GM12875 (cell line): ENCODE data around the gene PIEZO2.

Experiments
- H3K4me3 ChIP-seq: one replicate; pipeline ENCODE4 v1.5.1; 2011; ENCODE audit warnings: low read depth, low read length, control low read depth
- TF ChIP-seq, protein P1 (sequence below): IDR thresholded peaks from 2 replicates; pipeline ENCODE4 v1.5.1; 2011; ENCODE audit warnings: low read depth, mild to moderate bottlenecking, control low read depth, inconsistent platforms, low read length, moderate library complexity, borderline replicate concordance; ENCODE audit not compliant: insufficient read depth

Gene PIEZO2

DNA sequence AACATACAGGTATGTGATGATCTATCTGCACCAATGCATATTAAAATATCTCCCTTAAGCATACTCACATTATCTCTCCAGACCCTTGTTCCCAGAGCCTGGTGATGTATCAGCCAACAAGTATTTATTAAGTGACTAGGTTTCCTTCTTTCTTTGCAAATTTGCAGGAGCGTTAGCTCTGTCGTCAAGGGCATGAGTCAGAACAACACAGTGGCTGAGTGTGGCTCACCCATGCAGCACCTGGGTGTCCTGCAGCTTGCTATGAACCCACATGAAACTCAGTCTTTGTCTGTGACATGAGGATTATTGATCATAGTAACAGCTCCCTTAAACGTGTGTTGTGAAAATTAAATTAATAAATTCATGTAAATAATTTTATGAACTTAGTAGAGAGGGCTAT is 96.6 kb downstream of the PIEZO2 start:
- no peak overlapping the region for H3K4me3 ChIP-seq
- TF ChIP-seq, protein P1, sequence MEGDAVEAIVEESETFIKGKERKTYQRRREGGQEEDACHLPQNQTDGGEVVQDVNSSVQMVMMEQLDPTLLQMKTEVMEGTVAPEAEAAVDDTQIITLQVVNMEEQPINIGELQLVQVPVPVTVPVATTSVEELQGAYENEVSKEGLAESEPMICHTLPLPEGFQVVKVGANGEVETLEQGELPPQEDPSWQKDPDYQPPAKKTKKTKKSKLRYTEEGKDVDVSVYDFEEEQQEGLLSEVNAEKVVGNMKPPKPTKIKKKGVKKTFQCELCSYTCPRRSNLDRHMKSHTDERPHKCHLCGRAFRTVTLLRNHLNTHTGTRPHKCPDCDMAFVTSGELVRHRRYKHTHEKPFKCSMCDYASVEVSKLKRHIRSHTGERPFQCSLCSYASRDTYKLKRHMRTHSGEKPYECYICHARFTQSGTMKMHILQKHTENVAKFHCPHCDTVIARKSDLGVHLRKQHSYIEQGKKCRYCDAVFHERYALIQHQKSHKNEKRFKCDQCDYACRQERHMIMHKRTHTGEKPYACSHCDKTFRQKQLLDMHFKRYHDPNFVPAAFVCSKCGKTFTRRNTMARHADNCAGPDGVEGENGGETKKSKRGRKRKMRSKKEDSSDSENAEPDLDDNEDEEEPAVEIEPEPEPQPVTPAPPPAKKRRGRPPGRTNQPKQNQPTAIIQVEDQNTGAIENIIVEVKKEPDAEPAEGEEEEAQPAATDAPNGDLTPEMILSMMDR: no peak

DNA sequence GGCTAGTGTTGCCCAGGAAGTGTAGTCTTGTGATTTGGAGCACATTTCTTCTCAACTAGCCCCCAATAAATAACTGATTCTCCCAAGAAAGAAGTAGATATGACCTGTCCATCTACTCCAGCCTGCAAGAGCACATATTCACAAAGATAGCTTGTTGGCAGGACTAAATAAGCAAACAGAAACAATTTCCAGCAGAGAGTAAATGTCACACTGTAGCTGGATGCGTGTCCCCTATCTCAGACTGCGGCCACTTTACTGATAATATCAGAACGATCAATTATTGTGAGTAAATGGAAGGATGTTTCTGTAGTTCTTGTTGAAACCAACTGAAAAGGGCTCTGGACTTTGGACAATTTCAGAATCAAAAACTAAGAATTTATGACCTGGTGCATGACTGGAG is 97.9 kb downstream of the PIEZO2 start:
- no peak overlapping the region for H3K4me3 ChIP-seq
- TF ChIP-seq, protein P1: no peak

DNA sequence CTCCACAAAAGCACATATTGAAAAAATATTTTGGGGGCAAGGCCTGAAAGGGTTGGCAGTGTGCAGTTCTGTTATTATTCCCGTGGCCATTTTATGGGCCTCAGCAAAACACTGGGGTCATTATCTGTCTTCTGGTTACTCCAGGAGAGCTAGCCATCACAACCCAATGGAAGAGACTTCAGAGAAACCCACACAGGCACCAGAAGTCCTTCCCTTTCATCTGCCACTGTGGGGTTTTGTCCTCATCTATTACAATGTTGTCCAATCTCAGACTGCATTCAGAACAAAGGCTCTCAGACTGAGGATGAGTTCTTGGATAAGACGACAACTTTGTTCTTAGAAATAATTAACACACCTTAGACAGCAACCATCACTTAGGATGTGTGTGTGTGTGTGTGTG is 98.4 kb downstream of the PIEZO2 start:
- TF ChIP-seq, protein P1: no peak
- H3K4me3 ChIP-seq: no peak overlapping the region

DNA sequence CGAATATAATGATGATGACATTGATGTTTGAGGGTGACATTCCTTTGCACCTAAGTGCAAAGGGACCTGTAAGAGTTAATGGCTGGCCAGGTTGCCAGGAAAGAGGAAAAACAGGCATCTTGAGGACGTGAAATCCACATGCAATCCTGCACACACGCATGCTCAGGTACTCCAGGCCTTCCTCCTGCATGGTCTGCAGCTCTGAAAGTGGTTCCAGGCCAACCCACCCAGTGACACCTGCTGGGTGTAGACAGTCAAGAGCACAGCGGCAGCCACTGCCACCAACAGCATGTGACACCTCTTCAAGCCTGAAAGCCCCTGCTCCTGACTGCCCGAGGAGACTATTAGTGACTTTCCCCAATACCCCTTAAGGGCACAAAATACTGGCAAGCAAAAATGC is 101.6 kb downstream of the PIEZO2 start:
- TF ChIP-seq, protein P1: no peak
- no peak overlapping the region for H3K4me3 ChIP-seq

DNA sequence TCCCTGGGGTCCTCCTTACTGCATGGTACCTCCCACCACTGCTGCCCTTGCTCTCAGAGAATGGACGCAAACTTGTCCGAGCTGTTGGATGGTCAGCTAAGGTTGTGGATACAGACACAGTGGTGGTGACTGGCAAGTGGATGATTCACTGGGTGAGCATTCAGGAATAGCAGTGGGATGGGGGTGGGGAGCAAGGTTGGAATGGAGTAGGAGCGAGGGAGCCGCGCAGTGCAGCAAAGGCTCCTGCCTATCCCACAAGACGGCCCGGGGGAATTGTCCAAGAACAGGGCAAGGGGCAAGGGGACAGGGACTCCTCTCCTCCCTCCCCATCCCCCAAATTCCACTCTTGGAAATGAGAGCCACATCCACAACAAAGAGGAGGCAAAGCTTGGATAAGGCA is 102.2 kb downstream of the PIEZO2 start:
- no peak overlapping the region for H3K4me3 ChIP-seq
- TF ChIP-seq, protein P1: no peak

DNA sequence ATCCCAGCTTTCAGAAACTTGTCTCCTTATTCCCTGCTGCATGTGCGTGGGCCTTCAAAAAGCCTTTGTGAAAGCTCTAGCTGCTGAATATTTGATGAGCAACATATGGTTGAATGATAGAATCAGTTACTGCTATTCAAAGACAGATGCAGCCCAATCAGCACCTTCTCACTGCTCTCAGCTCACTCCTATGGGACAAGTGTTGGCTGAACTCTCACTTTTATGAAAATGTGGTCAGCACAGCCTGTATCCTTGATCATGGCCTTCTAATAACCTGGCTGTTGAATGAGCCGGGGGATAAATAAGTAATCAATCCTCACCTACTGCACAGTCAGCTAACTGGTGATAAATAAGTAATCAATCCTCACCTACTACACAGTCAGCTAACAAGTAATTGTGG is 103.2 kb downstream of the PIEZO2 start:
- TF ChIP-seq, protein P1: no peak
- H3K4me3 ChIP-seq: no peak overlapping the region

DNA sequence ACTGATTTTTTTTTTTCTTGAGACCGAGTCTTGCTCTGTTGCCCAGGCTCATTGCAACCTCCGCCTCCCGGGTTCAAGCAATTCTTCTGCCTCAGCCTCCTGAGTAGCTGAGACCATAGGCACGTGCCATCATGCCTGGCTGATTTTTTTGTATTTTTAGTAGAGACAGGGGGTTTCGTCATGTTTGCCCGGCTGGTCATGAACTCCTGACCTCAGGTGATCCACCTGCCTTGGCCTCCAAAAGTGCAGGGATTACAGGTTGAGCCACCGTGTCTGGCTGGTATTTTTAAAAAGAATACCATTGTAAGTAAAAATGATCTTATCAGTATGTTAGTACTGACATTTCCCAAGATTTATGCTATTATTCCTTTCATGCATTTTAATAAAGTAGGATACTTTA is 105.7 kb downstream of the PIEZO2 start:
- H3K4me3 ChIP-seq: no peak overlapping the region
- TF ChIP-seq, protein P1: no peak
